ENCODE results near the gene SVOP.

GRCh38 chr12:109029411-109029810 lies 8.5 kb upstream of the SVOP start:
- no peak for TF ChIP-seq CTCF (IDR thresholded peaks at IDR 0.05; ENCODE audit: low read depth, low read length, poor library complexity, severe bottlenecking)
- TF ChIP-seq EZH2phosphoT487 (IDR thresholded peaks at IDR 0.05; ENCODE audit: borderline replicate concordance, low read length): no peak

Data from DOHH2 (cell line).